OCI-LY3 (cell line): ENCODE results near the gene HECTD4.

ENCODE experiments used
- EZH2phosphoT487 ChIP-seq: fragments of 200-600 bp; shearing (Covaris generic); IDR thresholded peaks from 2 replicates; pipeline ENCODE4 v1.6.1; 2018; ENCODE audit warnings: antibody characterized with exemption, mixed run types, low read depth
- TF ChIP-seq, protein P1 (sequence below): fragments of 200-600, 300-600 bp; sonication (generic); IDR thresholded peaks from 2 replicates; pipeline ENCODE4 v1.5.1; 2014; ENCODE audit warnings: antibody characterized with exemption, low read length, low read depth

- no peak for TF ChIP-seq EZH2phosphoT487
- TF ChIP-seq, protein P1, sequence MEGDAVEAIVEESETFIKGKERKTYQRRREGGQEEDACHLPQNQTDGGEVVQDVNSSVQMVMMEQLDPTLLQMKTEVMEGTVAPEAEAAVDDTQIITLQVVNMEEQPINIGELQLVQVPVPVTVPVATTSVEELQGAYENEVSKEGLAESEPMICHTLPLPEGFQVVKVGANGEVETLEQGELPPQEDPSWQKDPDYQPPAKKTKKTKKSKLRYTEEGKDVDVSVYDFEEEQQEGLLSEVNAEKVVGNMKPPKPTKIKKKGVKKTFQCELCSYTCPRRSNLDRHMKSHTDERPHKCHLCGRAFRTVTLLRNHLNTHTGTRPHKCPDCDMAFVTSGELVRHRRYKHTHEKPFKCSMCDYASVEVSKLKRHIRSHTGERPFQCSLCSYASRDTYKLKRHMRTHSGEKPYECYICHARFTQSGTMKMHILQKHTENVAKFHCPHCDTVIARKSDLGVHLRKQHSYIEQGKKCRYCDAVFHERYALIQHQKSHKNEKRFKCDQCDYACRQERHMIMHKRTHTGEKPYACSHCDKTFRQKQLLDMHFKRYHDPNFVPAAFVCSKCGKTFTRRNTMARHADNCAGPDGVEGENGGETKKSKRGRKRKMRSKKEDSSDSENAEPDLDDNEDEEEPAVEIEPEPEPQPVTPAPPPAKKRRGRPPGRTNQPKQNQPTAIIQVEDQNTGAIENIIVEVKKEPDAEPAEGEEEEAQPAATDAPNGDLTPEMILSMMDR, result no peak
These were observed 223.1 kb downstream of the HECTD4 start for GRCh38 chr12:112159146-112159541.
